ENCODE results near the gene MNX1.

The MNX1 gene

DNA sequence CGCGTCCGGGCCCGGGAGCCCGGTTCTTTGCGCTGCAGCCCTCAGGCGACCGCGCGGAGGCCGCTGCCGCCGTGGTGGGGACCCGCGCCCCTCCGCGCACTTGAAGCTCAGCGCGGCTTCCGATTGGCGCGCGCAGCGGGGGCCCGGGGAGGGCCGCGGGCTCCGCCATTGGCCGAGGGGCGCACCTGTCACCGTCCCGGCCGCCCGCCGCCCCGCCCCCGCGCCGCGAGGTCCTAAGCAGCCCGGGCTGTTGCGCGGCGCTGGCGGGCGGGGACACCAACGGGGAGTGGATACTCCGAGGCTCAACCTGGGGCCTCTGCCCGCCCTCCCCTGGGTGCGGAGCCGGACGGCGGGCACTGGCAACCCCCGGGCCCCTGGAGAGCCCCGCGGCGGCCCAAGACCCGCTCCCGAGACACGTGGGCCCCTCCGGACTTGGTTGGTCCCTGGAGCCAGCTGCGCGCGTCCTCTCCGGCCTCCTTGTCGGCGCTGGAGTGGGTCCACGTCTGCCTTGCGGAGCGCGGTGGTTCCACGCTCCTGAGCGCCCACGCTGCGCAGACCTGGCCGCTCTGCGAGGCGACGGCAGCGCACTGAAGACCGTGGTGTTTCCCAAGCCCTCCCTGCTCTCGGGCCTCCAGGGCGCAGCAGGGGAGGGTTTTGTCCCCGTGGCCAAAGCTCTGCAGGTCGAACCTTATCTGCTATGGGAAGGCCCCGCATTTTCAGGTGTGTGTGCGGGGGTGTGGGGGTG lies at the start of gene MNX1:
Gene MNX1 (minus strand): TSS at position 76 of the 745 bp plus-strand sequence. CDS start 313 bp downstream, outside the sequence.
- peak within 1 kb of the TSS; percentile 96 for H3K27ac ChIP-seq
- TF ChIP-seq, protein P1, sequence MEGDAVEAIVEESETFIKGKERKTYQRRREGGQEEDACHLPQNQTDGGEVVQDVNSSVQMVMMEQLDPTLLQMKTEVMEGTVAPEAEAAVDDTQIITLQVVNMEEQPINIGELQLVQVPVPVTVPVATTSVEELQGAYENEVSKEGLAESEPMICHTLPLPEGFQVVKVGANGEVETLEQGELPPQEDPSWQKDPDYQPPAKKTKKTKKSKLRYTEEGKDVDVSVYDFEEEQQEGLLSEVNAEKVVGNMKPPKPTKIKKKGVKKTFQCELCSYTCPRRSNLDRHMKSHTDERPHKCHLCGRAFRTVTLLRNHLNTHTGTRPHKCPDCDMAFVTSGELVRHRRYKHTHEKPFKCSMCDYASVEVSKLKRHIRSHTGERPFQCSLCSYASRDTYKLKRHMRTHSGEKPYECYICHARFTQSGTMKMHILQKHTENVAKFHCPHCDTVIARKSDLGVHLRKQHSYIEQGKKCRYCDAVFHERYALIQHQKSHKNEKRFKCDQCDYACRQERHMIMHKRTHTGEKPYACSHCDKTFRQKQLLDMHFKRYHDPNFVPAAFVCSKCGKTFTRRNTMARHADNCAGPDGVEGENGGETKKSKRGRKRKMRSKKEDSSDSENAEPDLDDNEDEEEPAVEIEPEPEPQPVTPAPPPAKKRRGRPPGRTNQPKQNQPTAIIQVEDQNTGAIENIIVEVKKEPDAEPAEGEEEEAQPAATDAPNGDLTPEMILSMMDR (conservative IDR thresholded peaks at IDR 0.05): no peak
- peak; percentile 88 for TF ChIP-seq ZFX (IDR thresholded peaks at IDR 0.05)

DNA sequence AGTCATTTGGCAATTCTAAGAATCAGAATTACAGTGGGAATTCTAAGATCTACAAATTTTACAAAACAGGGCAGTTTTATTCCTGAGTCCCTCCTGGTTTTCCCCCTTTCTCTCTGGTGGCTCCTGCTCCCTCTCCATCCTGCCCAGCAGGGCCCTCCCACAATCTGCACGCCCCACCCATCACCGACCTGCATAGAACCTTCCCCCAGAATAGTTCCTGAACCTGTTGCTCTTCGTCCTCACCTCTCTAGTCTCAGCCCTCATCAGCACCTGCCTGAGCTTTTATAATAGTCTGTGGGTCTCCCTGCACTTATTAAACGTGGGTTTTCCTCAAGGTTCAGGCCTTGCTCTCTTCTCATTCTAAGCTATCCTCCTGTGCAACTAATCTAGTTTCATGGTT lies 49.1 kb upstream of the MNX1 start:
- TF ChIP-seq, protein P1 (conservative IDR thresholded peaks at IDR 0.05): no peak
- TF ChIP-seq ZFX (IDR thresholded peaks at IDR 0.05): no peak
- H3K27ac ChIP-seq: no peak overlapping the region

DNA sequence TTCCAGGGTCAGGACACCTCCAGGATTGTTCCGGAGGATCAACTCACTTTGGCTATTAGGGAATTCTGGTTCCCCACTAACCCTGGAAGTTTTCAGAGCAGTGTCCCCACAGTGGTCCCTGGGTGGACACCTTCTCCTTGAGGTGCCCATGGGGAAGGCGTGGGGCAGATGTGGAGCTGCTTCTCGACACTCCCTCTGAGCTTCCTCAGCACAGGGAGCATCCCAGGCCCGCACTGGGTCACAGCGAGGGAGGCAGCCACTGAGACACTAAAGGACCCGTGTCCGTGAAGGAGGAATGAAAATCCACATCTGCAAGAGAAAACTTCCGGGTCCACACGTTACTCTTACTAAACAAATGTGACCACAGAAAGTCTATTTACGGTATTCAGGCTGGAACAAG lies 48.2 kb upstream of the MNX1 start:
- H3K27ac ChIP-seq: no peak overlapping the region
- no peak for TF ChIP-seq ZFX (IDR thresholded peaks at IDR 0.05)
- TF ChIP-seq, protein P1 (conservative IDR thresholded peaks at IDR 0.05): no peak

DNA sequence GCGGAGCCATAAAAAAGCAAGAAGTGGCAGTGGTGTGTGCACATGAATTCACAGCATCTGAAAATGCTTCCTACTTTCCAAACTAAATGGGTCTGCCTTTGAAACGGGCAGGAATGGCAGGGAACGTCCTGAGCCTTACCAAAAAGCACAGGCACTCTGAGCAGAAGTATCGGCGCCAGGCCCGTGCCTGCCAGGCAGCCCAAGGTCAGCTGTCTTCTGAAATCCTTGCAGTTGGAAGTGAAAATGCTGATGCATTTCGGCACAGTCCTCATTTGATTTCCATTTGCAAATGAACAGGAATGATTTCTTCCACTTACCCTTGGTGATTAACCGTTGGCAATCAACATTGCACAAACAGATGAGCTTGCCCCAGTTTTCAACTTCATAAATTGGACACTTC lies 47.6 kb upstream of the MNX1 start:
- no peak overlapping the region for H3K27ac ChIP-seq
- TF ChIP-seq, protein P1 (conservative IDR thresholded peaks at IDR 0.05): no peak
- TF ChIP-seq ZFX (IDR thresholded peaks at IDR 0.05): no peak

DNA sequence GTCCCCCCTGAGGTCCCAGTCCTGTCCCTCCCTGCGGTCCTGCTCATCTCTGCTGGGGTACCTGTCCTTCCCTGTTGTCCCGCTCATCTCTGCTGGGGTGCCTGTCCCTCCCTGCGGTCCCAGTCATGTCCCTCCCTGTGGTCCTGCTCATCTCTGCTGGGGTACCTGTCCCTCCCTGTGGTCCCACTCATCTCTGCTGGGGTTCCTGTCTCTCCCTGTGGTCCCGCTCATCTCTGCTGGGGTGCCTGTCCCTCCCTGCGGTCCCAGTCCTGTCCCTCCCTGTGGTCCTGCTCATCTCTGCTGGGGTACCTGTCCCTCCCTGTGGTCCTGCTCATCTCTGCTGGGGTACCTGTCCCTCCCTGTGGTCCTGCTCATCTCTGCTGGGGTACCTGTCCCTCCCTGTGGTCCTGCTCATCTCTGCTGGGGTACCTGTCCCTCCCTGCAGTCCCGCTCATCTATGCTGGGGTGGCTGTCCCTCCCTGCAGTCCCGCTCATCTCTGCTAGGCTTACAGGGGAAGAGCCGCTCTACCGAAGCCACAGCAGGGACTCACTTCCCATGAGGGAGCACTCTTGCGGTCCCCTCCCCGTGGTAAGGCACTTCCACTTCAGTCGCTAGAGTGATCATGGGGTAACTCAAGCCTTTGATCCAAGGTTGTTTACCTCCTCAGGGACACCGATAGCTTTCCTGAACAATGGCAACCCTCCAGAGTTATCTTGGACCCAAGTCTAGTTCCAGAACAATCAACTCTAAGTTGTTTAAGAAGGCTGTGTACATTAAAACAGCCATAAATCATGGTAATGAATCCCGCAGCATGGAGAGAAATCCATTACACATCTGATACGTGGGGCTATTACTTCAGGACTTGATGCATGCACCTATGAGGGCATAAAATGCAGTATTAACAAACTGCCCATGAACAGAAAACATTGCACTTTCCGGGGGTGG lies 46.8 kb upstream of the MNX1 start:
- no peak overlapping the region for H3K27ac ChIP-seq
- no peak for TF ChIP-seq ZFX (IDR thresholded peaks at IDR 0.05)
- TF ChIP-seq, protein P1 (conservative IDR thresholded peaks at IDR 0.05): no peak

DNA sequence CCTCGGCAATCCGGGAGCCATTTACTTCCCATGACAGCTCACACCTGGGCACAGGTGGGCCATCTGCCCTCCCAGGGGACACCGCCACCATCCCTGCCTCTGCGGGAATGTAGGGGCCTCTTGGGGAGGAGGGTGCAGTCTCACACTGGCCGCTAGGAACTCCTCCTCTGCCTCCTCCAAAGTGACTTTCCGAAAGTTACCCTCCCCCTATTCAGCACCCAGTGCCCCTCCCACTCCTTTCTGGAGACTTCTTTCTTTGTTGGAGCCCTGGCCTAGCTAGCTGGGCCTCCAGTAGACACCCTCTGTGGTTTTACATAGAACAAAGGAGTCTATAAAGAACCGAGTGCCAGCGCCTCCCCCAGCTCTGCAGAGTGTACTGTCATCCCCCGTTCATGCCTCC lies 45.8 kb upstream of the MNX1 start:
- no peak overlapping the region for H3K27ac ChIP-seq
- no peak for TF ChIP-seq ZFX (IDR thresholded peaks at IDR 0.05)
- TF ChIP-seq, protein P1 (conservative IDR thresholded peaks at IDR 0.05): no peak

DNA sequence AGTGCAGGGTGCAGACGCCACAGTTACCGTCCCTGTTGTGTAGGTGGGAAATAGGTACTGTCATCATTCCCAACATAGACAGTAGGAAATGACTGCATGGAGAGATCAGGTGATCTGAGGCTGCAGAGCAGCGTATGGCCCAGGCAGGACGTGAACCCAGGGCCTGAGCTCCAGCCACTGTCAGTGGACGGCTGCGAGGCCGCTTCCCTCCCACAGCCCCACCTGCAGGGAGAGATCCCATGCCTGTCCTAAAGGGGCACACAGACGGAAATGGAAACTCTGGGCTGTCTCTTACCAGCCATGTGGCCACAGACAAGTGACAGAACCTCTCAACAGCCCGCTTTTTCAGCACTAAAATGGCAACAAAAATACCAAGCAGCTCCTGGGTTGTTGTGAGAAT lies 44.5 kb upstream of the MNX1 start:
- TF ChIP-seq ZFX (IDR thresholded peaks at IDR 0.05): no peak
- TF ChIP-seq, protein P1 (conservative IDR thresholded peaks at IDR 0.05): no peak
- no peak overlapping the region for H3K27ac ChIP-seq
